Heart right ventricle (tissue), 16 donors: ENCODE data around the gene ADAM12. TPM values are rescaled to one million over a fixed set of nuclear protein-coding genes. Genes with fewer than 3 reads are reported as not detected.

Experiments
- ATAC-seq, 8 donors: fragments of 200-7000 bp; cut with Tn5 transposase; one replicate each; pipeline ENCODE4 v1.9.1; 2020; ENCODE audit warnings: mild to moderate bottlenecking in 8 of 8, moderate library complexity in 8 of 8, moderate number of reproducible peaks in 1 of 8
- DNase-seq, 2 donors: peaks; one replicate each; pipeline ENCODE4 v3.0.0-alpha.2; 2020
- H3K27ac ChIP-seq, 10 donors: fragments of 200-600 bp; sonication (generic) in 2 of 10; one replicate each; pipeline versions ENCODE4 v1.5.0 to v1.8.0; 2020 to 2022; ENCODE audit warnings: mild to moderate bottlenecking in 3 of 10
- H3K27me3 ChIP-seq, 7 donors: fragments of 200-600 bp; one replicate each; pipeline ENCODE4 v1.8.0; 2021 to 2022; ENCODE audit warnings: mild to moderate bottlenecking in 2 of 7
- H3K36me3 ChIP-seq, 9 donors: fragments of 200-600 bp; sonication (generic) in 1 of 9; one replicate each; pipeline versions ENCODE4 v1.5.0 to v1.8.0; 2020 to 2022; ENCODE audit warnings: mild to moderate bottlenecking in 2 of 9
- H3K4me1 ChIP-seq, 9 donors: fragments of 200-600 bp; sonication (generic) in 1 of 9; one replicate each; pipeline versions ENCODE4 v1.5.0 to v1.8.0; 2020 to 2022; ENCODE audit warnings: mild to moderate bottlenecking in 4 of 9
- H3K4me3 ChIP-seq, 10 donors: fragments of 200-600 bp; sonication (generic) in 2 of 10; one replicate each; pipeline versions ENCODE4 v1.5.0 to v1.8.0; 2020 to 2022; ENCODE audit warnings: mild to moderate bottlenecking in 7 of 10, moderate library complexity in 2 of 10
- H3K9me3 ChIP-seq, 11 donors: fragments of 200-600 bp in 10 of 11; sonication (generic) in 2 of 11; one replicate each; pipeline versions ENCODE4 v1.5.0 to v1.8.0; 2013 to 2022; ENCODE audit warnings: mild to moderate bottlenecking in 2 of 11, control low read depth in 1 of 11, moderate library complexity in 1 of 11
- CTCF ChIP-seq, 9 donors: fragments of 200-600 bp; sonication (generic) in 2 of 9; IDR thresholded peaks; one replicate each; pipeline versions ENCODE4 v1.5.0 to v1.8.0; 2021 to 2022; ENCODE audit warnings: antibody characterized with exemption in 9 of 9, mild to moderate bottlenecking in 5 of 9, moderate library complexity in 1 of 9
- WGBS, 2 donors: extraction: QIAGEN DNeasy Blood & Tissue Kit; methylation state at CpG; one replicate each; pipeline ENCODE4 v1.1.7; 2013; ENCODE audit warnings: inconsistent platforms in 1 of 2; 5-methylcytosine and 5-hydroxymethylcytosine counted together
- intact Hi-C, 10 donors: fragments of 100-400 bp; cut with DNase I; formaldehyde crosslinking; loops; one replicate each; pipeline versions ENCODE4 v1.11.1 to v1.14.2; 2022
- polyA plus RNA-seq, 2 donors: library from polyadenylated mRNA; stranded (reverse); fragments of 200-250 nt; gene quantifications; one replicate each; pipeline ENCODE4 v1.2.3, GENCODE V29; 2013
- total RNA-seq, 10 donors: library from RNA; stranded (reverse); fragmentation: NEBNext Ultra II Directional in 3 of 10; extraction: Animal tissue kit (Norgen Biotek cat#: 25700) in 3 of 10; gene quantifications; one replicate each; pipeline versions ENCODE4 v1.2.1 to v1.2.4, GENCODE V29; 2021 to 2023
- donor health status: Arrhythmogenic right ventricular cardiomyopathy.
- donor health status: ischemic (EF 13 %, LVEDD 7.1; RV severe dilation, severe dysfunction).
- donor health status: healthy with polysubstance abuse.
- donor health status: DM: no; HTN: yes; CAD: no.
- donor health status: DM: no; HTN: no; CAD: no.
- donor health status: ischemic (EF 25% LVEDD 6.9; RV normal size, moderate dysfunction).
- donor health status: ischemic (EF 25% LVEDD 5.7; RV mildly dilated, moderate dysfunction).
- donor health status: healthy.
- donor health status: DM: yes; HTN: yes; CAD: no.
- donor health status: Ischemic cardiomyopathy.
- donor health status: ischemic (EF 35%, LVEDD 5.7; RV mildly dilated, moderate dysfunction).
- donor health status: nonischemic (EF 11% LVEDD 7.7; RV severe dilation, severe dysfunction).
- donor health status: DM: yes; HTN: yes; CAD: no.
- donor health status: PGD.
- donor health status: ischemic (EF 29% LVEDD 5.4; RV normal size, mild dysfunction).
- donor health status: nonischemic (EF 23%, LVEDD 6.1; RV moderate dilation, normal function).

The ADAM12 gene
- total and polyA plus RNA-seq, 12 donors: 0.07 to 6.9 (median 0.47) TPM

- Histone ChIP-seq H3K4me3 (no peak overlapping the region), H3K9me3 (no peaks in the 10 kb centered on the region), H3K27ac (no peak overlapping the region), H3K4me1 (peaks cover 0 to 36% (median 0%) of the 10 kb centered on the region in 9 donors), H3K36me3 (no peaks in the 10 kb centered on the region), H3K27me3 (peaks cover 0 to 4% (median 0%) of the 10 kb centered on the region in 7 donors)
- no peak for TF ChIP-seq CTCF (IDR thresholded peaks at IDR 0.05)
- DNase-seq (no peak), ATAC-seq (no peak)
- 46 to 47% methylated on average over 4 of the region's 4 CpGs for WGBS, 2 donors
- intact Hi-C loops: no loop called here
Observed at GRCh38 chr10:126108693-126109092, 279.6 kb downstream of the ADAM12 start.

DNA sequence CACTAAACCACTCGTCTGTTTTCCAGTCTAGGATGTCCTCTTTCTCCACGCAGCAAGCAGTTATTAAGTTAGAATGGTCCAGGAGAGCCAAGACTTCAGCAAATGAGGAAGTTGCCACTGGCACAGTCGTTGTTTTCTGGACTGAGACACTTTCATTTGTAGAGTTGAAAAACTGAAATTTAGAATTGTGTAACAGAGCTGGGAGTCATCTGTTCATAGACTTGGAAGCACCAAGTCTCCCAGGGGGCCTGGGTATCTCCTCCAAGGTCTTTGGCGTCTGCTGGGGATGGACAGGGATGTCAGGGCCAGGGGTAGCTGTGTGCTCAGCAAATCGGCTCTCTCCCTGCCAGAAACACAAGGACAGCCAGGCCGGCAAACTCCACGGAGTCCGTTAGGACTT is 283.5 kb downstream of the ADAM12 start:
- TF ChIP-seq CTCF (IDR thresholded peaks at IDR 0.05): no peak
- Histone ChIP-seq H3K9me3 (no peaks in the 10 kb centered on the region), H3K4me3 (no peak overlapping the region), H3K36me3 (no peaks in the 10 kb centered on the region), H3K4me1 (peaks cover 0 to 16% (median 0%) of the 10 kb centered on the region in 9 donors), H3K27ac (peak overlapping the region in 1 of 10 donors; percentile 21), H3K27me3 (peaks cover 0 to 4% (median 0%) of the 10 kb centered on the region in 7 donors)
- ATAC-seq: peak in 7 of 8 donors; percentile 39 to 85 (median 42)
- 55 to 60% methylated on average over 8 of the region's 8 CpGs for WGBS, 2 donors
- intact Hi-C loops: no loop called here
- peak in 1 of 2 donors; percentile 24 for DNase-seq

DNA sequence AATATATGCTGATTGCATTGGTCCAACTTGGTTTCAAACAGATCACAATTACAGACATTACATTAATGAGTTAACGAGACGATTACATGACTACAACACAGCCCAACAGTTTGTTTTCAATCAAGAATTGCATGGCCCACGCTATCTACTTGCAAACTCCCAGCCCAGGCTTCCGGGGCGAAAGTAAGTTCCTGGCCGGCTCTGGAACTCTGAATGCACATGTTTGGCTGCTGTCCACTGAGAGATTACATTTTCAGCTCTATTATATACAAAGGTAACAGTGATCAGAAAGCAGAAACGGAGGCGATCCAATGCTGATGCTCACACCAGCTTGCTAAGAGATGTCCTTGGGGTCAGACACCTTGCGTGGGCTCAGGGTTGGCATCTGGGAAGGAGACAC is 285.6 kb downstream of the ADAM12 start:
- 70 to 73% methylated on average over 9 of the region's 9 CpGs for WGBS, 2 donors
- TF ChIP-seq CTCF (IDR thresholded peaks at IDR 0.05): no peak
- no peaks in the 10 kb centered on the region for H3K36me3 ChIP-seq
- H3K9me3 ChIP-seq: no peaks in the 10 kb centered on the region
- peaks cover 0 to 10% (median 0%) of the 10 kb centered on the region in 9 donors for H3K4me1 ChIP-seq
- peaks cover 0 to 7% (median 0%) of the 10 kb centered on the region in 7 donors for H3K27me3 ChIP-seq
- ATAC-seq: no peak
- intact Hi-C loops: no loop called here
- no peak for DNase-seq
- no peak overlapping the region for H3K27ac ChIP-seq
- no peak overlapping the region for H3K4me3 ChIP-seq

GRCh38 chr10:126101736-126102135 is 286.5 kb downstream of the ADAM12 start:
- DNase-seq (no peak), ATAC-seq (peak in 2 of 8 donors; percentile 22 to 50)
- intact Hi-C loops: no loop called here
- Histone ChIP-seq H3K36me3 (no peaks in the 10 kb centered on the region), H3K4me3 (no peak overlapping the region), H3K4me1 (peaks cover 0 to 10% (median 0%) of the 10 kb centered on the region in 9 donors), H3K9me3 (no peaks in the 10 kb centered on the region), H3K27ac (no peak overlapping the region), H3K27me3 (peaks cover 0 to 7% (median 0%) of the 10 kb centered on the region in 7 donors)
- no peak for TF ChIP-seq CTCF (IDR thresholded peaks at IDR 0.05)
- WGBS, 2 donors: 77 to 82% methylated on average over 4 of the region's 4 CpGs
